H7 (cell line): ENCODE results near the gene SAMD4A. TPM values are rescaled to one million over a fixed set of nuclear protein-coding genes. Genes with fewer than 3 reads are reported as not detected.
"Not testable (repeated sequence)": the region's sequence is repeated elsewhere in the genome, so short reads cannot be mapped to it uniquely, and the experiment has no call there.

Experiments used
- DNase-seq: peaks from one replicate; pipeline ENCODE4 v3.0.0; 2012
- H3K27me3 ChIP-seq: 2 replicates; pipeline ENCODE4 v1.6.0; 2011; ENCODE audit warnings: mild to moderate bottlenecking, low read length; ENCODE audit not compliant: control insufficient read depth, insufficient read depth
- H3K36me3 ChIP-seq: replicated peaks from 2 replicates; pipeline ENCODE4 v1.5.1; 2011; ENCODE audit warnings: low read length; ENCODE audit not compliant: control insufficient read depth, insufficient read depth
- H3K4me3 ChIP-seq: 2 replicates; pipeline ENCODE4 v1.5.1; 2011; ENCODE audit warnings: low read depth, mild to moderate bottlenecking, control low read depth, low read length, moderate library complexity; ENCODE audit not compliant: insufficient read depth
- total RNA-seq: library from RNA; depleted of rRNA; stranded (reverse); fragments of >200 nt; shearing (Covaris generic); gene quantifications from 2 replicates; pipeline ENCODE4 v1.2.3, GENCODE V29; 2014

SAMD4A gene
- total RNA-seq, 1 experiment from 2014 or later = 8.5 TPM

- no peaks in the 10 kb centered on the region; the same call in 1 of the 2 replicates for H3K36me3 ChIP-seq
- no peaks in the 10 kb centered on the region for H3K27me3 ChIP-seq
- no peak for DNase-seq
- no peak overlapping the region for H3K4me3 ChIP-seq
Measured at GRCh38 chr14:54749727-54750126, 182.8 kb downstream of the SAMD4A start.

- not testable (repeated sequence) for H3K27me3 ChIP-seq, DNase-seq, H3K36me3 ChIP-seq, H3K4me3 ChIP-seq
Measured at GRCh38 chr14:54752611-54753010, 185.7 kb downstream of the SAMD4A start.

GRCh38 chr14:54753396-54753795 lies 186.5 kb downstream of the SAMD4A start:
- H3K4me3 ChIP-seq, H3K36me3 ChIP-seq, DNase-seq, H3K27me3 ChIP-seq: not testable (repeated sequence)

GRCh38 chr14:54754116-54754622 lies 187.2 kb downstream of the SAMD4A start:
- H3K4me3 ChIP-seq = no peak overlapping the region
- no peak for DNase-seq
- no peaks in the 10 kb centered on the region; the same call in 1 of the 2 replicates for H3K36me3 ChIP-seq
- H3K27me3 ChIP-seq = no peaks in the 10 kb centered on the region

GRCh38 chr14:54754623-54755386 lies 187.9 kb downstream of the SAMD4A start:
- H3K36me3 ChIP-seq = no peaks in the 10 kb centered on the region; the same call in 1 of the 2 replicates
- no peak for DNase-seq
- H3K27me3 ChIP-seq = no peaks in the 10 kb centered on the region
- no peak overlapping the region for H3K4me3 ChIP-seq

- H3K4me3 ChIP-seq = no peak overlapping the region
- no peaks in the 10 kb centered on the region for H3K27me3 ChIP-seq
- DNase-seq = no peak
- H3K36me3 ChIP-seq = peaks cover 6% of the 10 kb centered on the region
Measured at GRCh38 chr14:54756656-54757392, 189.9 kb downstream of the SAMD4A start.

- Histone ChIP-seq H3K27me3 (no peaks in the 10 kb centered on the region), H3K4me3 (no peak overlapping the region), H3K36me3 (peaks cover 6% of the 10 kb centered on the region)
- no peak for DNase-seq
Measured at GRCh38 chr14:54758041-54758440, 191.1 kb downstream of the SAMD4A start.

- H3K36me3 ChIP-seq = peaks cover 9% of the 10 kb centered on the region
- H3K4me3 ChIP-seq = no peak overlapping the region
- peak; percentile 37 for DNase-seq
- no peaks in the 10 kb centered on the region for H3K27me3 ChIP-seq
Measured at GRCh38 chr14:54759982-54760585, 193.2 kb downstream of the SAMD4A start.

GRCh38 chr14:54760866-54761575 lies 194.1 kb downstream of the SAMD4A start:
- no peak for DNase-seq
- Histone ChIP-seq H3K36me3 (peaks cover 9% of the 10 kb centered on the region), H3K4me3 (no peak overlapping the region), H3K27me3 (no peaks in the 10 kb centered on the region)

GRCh38 chr14:54761835-54762234 lies 194.9 kb downstream of the SAMD4A start:
- peaks cover 9% of the 10 kb centered on the region for H3K36me3 ChIP-seq
- no peak overlapping the region for H3K4me3 ChIP-seq
- no peak for DNase-seq
- no peaks in the 10 kb centered on the region for H3K27me3 ChIP-seq

- H3K4me3 ChIP-seq = no peak overlapping the region
Measured at GRCh38 chr14:54762296-54762695, 195.4 kb downstream of the SAMD4A start.

GRCh38 chr14:54763761-54764160 lies 196.8 kb downstream of the SAMD4A start:
- peaks cover 12% of the 10 kb centered on the region for H3K36me3 ChIP-seq
- no peak overlapping the region for H3K4me3 ChIP-seq
- peak; percentile 5 for DNase-seq
- H3K27me3 ChIP-seq = no peaks in the 10 kb centered on the region

More at GRCh38 chr14:54762296-54762695, 195.4 kb downstream of the SAMD4A start:
- Histone ChIP-seq H3K27me3 (no peaks in the 10 kb centered on the region), H3K36me3 (peaks cover 12% of the 10 kb centered on the region)
- DNase-seq = peak; percentile 8

GRCh38 chr14:54766276-54767138 lies 199.6 kb downstream of the SAMD4A start:
- no peaks in the 10 kb centered on the region for H3K27me3 ChIP-seq
- peaks cover 6% of the 10 kb centered on the region for H3K36me3 ChIP-seq
- no peak overlapping the region for H3K4me3 ChIP-seq
- peak; percentile 10 for DNase-seq
